NCI-H187 treated with DMSO at 0.1 percent for 48 hours (cell line): ENCODE measurements around the gene SP2.

Experiments
- DNase-seq: peaks from one replicate; lab custom pipeline; 2025; lab: John Stamatoyannopoulos, UW

Gene SP2

DNA sequence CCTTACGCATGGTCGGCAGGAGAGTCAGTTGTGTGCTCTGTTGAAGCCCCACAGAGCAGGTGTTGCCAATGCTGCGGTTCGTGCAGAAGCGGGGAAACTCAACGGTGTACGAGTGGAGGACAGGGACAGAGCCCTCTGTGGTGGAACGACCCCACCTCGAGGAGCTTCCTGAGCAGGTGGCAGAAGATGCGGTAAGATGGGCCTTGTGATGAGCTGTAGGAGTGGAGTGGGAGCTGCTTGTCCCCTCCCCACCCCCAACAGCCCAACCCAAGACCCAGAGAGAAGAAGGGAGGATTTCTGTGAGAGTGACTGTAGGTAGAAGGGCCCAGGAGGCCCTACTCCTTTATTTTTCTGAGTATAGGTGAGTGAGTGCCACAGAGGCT lies 79.8 kb downstream of the SP2 start:
- no peak for DNase-seq

- DNase-seq, result no peak
Measured at GRCh38 chr17:47978324-47978723, 82.3 kb downstream of the SP2 start.
